IPS DF 6.9 (cell line): Measurements from ENCODE around the gene GNB1.

Source experiments
- DNase-seq: peaks from one replicate; pipeline ENCODE4 v3.0.0-alpha.2; 2013; ENCODE audit warnings: low read depth, low spot score
- H3K27ac ChIP-seq: one replicate; pipeline ENCODE4 v1.5.1; 2013; ENCODE audit warnings: low read length, control low read depth
- H3K27me3 ChIP-seq: 2 replicates; pipeline ENCODE4 v1.6.1; 2013; ENCODE audit warnings: mild to moderate bottlenecking, low read length; ENCODE audit not compliant: control insufficient read depth, insufficient read depth
- H3K36me3 ChIP-seq: 2 replicates; pipeline ENCODE4 v1.6.1; 2013; ENCODE audit warnings: low read length; ENCODE audit not compliant: control insufficient read depth, insufficient read depth
- H3K4me1 ChIP-seq: 2 replicates; pipeline ENCODE4 v1.6.1; 2013; ENCODE audit warnings: low read length; ENCODE audit not compliant: control insufficient read depth, insufficient read depth
- H3K4me3 ChIP-seq: 2 replicates; pipeline ENCODE4 v1.5.1; 2013; ENCODE audit warnings: mild to moderate bottlenecking, low read length
- H3K9me3 ChIP-seq: 2 replicates; pipeline ENCODE4 v1.6.1; 2013; ENCODE audit warnings: low read length, inconsistent platforms; ENCODE audit not compliant: control insufficient read depth, insufficient read depth
- WGBS: extraction: QIAGEN DNeasy Blood & Tissue Kit; methylation state at CpG from one replicate; pipeline ENCODE4 v1.1.7; 2013; ENCODE audit warnings: mixed read lengths, missing lambda C conversion rate; ENCODE audit not compliant: insufficient read length, insufficient coverage; 5-methylcytosine and 5-hydroxymethylcytosine counted together

Gene GNB1

DNA sequence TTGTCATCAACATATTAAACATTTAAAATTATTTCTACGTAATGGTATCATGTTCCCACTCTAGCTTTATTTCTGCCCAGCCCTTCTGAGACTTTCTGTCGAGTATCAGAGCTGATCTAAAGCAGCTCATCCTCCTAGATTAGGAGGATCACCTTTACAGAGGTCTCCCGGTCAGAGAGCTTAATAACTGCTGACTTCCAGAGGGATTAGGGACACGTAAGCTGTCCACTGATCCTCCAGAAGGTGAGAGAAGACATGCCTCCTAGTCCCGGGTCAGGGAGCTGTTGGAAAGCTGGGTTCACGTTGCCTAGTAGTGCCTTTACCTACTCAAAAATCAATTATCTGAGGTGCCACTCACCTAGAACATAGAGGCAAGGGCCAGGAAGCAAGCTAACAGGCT lies 81.4 kb downstream of the GNB1 start:
- no peak overlapping the region for H3K27ac ChIP-seq
- H3K9me3 ChIP-seq, result no peaks in the 10 kb centered on the region
- no peaks in the 10 kb centered on the region for H3K27me3 ChIP-seq
- H3K4me3 ChIP-seq, result no peak overlapping the region
- 100% methylated on average over 1 of the region's 6 CpGs for WGBS
- peaks cover 16% of the 10 kb centered on the region for H3K36me3 ChIP-seq
- no peaks in the 10 kb centered on the region for H3K4me1 ChIP-seq
- no peak for DNase-seq

DNA sequence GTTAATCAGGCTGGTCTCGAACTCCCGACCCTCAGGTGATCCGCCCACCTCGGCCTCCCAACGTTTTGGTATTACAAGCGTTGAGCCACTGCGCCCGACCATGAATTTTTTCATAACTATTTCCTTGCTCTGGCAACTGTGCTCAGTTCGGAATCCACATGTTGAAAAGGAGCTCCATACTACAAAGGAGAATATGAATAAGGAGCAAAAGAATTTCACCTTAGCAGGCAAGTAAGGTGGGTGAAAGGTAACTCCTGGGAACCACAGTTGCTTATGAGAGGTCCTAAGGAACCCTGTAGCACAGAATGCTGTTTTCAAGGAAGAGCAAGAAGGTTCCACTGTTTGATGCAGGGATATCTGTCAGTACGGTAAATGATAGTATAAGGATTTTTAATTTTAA lies 82.7 kb downstream of the GNB1 start:
- Histone ChIP-seq H3K27ac (no peak overlapping the region), H3K9me3 (no peaks in the 10 kb centered on the region), H3K4me3 (no peak overlapping the region), H3K36me3 (peaks cover 22% of the 10 kb centered on the region), H3K27me3 (no peaks in the 10 kb centered on the region), H3K4me1 (no peaks in the 10 kb centered on the region)
- DNase-seq, result no peak
- WGBS, result 100% methylated on average over 1 of the region's 10 CpGs

DNA sequence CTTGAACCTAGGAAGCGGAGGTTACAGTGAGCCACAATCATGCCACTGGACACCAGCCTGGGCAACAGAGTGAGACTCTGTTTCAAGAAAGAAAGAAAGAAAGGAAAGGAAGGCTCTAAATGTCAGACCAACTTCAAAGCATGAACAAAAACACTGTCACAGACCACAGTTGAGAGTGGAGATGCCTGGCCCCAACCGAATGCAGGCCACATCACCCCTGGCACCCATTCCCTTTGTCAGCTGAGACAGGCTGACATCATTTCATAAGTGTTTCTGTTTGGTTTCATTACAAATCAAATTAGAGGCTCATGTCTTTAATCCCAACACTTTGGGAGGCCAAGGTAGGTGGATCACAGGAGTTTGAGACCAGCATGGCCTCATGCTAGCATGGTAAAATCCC lies 84.0 kb downstream of the GNB1 start:
- H3K27me3 ChIP-seq, result no peaks in the 10 kb centered on the region
- no peaks in the 10 kb centered on the region for H3K4me1 ChIP-seq
- H3K4me3 ChIP-seq, result no peak overlapping the region
- WGBS, result no CpG with 5 or more reads among the region's 2 CpGs
- DNase-seq, result no peak
- peaks cover 23% of the 10 kb centered on the region for H3K36me3 ChIP-seq
- no peaks in the 10 kb centered on the region for H3K9me3 ChIP-seq
- no peak overlapping the region for H3K27ac ChIP-seq

DNA sequence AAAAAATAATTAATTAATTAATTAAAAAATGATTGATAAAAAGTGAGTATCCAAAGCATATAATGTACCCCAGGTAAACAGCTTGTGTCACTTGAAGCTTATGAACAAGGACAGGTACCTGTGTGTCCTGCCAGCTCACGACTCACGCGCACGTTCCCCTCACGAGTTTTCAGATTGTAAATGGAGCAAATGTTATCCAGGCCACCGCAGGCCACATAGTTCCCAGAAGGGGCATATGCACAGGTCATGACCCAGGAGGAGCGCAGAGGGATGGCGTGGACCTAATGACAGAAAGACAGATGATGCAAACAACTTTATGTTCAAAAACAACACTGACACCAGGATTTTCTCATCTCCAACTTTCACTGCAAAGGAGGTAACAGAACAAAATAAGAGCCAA lies 86.6 kb downstream of the GNB1 start:
- no peak for DNase-seq
- Histone ChIP-seq H3K27me3 (no peaks in the 10 kb centered on the region), H3K36me3 (peaks cover 26% of the 10 kb centered on the region; the same call in 1 of the 2 replicates), H3K4me1 (no peaks in the 10 kb centered on the region), H3K9me3 (no peaks in the 10 kb centered on the region), H3K4me3 (no peak overlapping the region), H3K27ac (no peak overlapping the region)
- no CpG with 5 or more reads among the region's 8 CpGs for WGBS

DNA sequence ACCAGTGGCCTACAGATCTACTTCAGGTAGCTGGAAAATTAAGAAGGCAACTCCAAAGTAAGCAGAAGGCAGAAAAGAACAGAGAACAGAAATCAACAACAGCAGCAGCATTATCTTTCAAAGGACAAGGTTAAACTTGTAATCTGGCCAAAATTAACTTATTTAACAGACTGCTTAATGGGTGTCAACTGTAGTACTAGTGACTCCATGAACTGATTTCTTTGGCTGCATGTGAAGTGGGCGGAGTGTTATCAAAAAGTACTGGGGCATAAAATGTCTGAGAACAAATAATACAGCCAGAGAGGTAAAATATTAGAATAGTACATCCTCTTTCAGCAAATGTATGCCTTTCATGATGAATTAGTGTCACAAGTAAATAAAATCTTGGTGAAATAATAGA lies 88.0 kb downstream of the GNB1 start:
- no peak for DNase-seq
- Histone ChIP-seq H3K4me1 (no peaks in the 10 kb centered on the region), H3K27ac (no peak overlapping the region), H3K27me3 (no peaks in the 10 kb centered on the region), H3K36me3 (peaks cover 33% of the 10 kb centered on the region; the same call in 1 of the 2 replicates), H3K9me3 (no peaks in the 10 kb centered on the region), H3K4me3 (no peak overlapping the region)
- WGBS, result no CpG with 5 or more reads among the region's 1 CpG

DNA sequence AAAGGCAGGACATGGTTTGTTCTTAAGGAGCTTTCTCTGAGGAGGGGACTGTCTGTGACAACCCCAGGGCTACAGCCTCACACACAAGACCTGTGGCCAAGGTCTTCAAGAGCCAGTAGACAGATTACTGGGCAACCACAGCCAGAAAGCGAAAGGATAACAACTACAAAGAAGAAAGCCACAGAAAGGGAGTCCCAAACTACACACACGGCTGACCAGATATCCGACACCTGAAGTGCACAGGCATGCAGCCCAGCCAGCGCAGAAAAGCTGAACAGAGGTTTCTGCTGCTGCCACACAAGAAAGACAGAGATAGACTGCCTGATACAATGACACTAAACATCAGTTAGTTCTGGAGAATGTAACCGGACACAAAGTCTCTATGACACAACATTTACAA lies 91.2 kb downstream of the GNB1 start:
- Histone ChIP-seq H3K36me3 (peaks cover 28% of the 10 kb centered on the region; the same call in 1 of the 2 replicates), H3K4me3 (no peak overlapping the region), H3K9me3 (no peaks in the 10 kb centered on the region), H3K4me1 (no peaks in the 10 kb centered on the region), H3K27ac (no peak overlapping the region), H3K27me3 (no peaks in the 10 kb centered on the region)
- WGBS, result no CpG with 5 or more reads among the region's 5 CpGs
- DNase-seq, result no peak

DNA sequence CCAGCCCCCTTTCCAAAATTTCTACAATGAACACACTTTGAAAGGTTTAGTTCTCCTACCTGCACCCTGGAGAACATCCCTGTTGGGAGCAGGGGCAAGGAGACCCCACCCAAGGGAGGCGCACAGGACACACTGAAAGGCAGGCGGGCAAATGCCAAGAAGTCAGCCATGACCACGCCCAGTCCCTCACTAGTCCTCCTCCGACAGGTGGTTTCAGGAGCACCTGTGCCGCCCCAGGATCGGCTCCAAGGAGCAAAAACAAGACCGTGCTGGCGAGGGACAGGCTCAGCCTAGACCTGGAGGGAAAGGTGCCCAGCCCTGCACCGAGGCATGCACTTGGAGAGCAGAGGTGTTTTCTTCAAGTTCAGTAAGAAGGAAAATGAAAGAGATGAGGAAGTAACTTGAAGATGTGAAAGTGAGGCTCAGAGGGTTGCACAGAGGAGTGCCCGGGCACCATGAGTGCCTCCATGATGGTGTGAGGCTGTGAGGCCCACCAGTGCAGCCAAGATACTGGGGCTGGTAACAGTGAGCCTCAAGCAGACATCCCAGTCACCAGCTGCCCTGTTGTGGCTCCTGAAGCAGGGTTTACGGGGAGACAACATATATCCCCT lies 93.1 kb downstream of the GNB1 start:
- Histone ChIP-seq H3K4me1 (no peaks in the 10 kb centered on the region), H3K4me3 (no peak overlapping the region), H3K27me3 (no peaks in the 10 kb centered on the region), H3K9me3 (no peaks in the 10 kb centered on the region), H3K36me3 (peaks cover 27% of the 10 kb centered on the region), H3K27ac (no peak overlapping the region)
- no peak for DNase-seq
- WGBS, result no CpG with 5 or more reads among the region's 11 CpGs

DNA sequence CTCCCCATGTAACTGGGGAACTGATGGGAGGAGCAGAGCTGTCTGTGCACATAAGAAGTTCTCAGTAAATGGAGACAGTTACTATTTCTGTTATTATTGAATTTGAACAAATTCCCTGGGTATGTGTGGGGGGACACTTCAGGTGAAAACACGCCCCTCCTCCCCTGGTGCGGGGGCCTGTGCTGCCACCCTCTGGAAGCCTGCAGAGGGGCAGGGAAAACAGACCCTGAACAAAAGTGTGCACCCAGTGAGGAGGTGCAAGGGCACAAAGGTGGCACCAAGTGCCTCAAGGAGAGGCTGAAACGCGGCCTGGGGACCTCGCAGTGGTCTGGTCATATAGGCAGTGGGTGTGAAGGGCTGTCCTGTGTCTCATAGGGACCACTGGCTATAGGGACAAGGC lies 94.4 kb downstream of the GNB1 start:
- H3K27me3 ChIP-seq, result no peaks in the 10 kb centered on the region
- WGBS, result no CpG with 5 or more reads among the region's 5 CpGs
- DNase-seq, result no peak
- no peaks in the 10 kb centered on the region for H3K4me1 ChIP-seq
- no peak overlapping the region for H3K27ac ChIP-seq
- H3K4me3 ChIP-seq, result no peak overlapping the region
- H3K36me3 ChIP-seq, result peaks cover 28% of the 10 kb centered on the region
- no peaks in the 10 kb centered on the region for H3K9me3 ChIP-seq

DNA sequence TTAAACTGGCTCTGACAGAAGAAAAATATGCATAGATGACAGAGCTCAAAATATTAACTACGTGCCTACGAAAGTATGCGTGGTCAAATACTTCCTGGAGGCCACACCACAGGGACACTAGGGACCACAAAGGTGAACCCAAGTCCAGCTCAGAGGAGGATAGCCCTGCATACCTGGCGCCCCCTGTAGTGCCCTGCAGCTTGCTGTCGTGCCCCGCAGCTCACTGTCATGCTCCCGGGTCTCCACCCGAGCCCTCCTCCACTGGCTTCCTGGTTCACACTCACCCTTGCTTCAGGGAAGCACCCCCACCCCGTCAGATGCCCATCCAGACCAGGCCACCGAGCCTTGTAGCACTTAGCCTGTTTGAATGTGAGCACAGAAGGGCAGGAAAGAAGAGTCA lies 95.9 kb downstream of the GNB1 start:
- H3K27me3 ChIP-seq, result no peaks in the 10 kb centered on the region
- no peaks in the 10 kb centered on the region for H3K9me3 ChIP-seq
- no peaks in the 10 kb centered on the region for H3K4me1 ChIP-seq
- H3K27ac ChIP-seq, result no peak overlapping the region
- H3K36me3 ChIP-seq, result peaks cover 37% of the 10 kb centered on the region
- WGBS, result no CpG with 5 or more reads among the region's 10 CpGs
- DNase-seq, result no peak
- no peak overlapping the region for H3K4me3 ChIP-seq

DNA sequence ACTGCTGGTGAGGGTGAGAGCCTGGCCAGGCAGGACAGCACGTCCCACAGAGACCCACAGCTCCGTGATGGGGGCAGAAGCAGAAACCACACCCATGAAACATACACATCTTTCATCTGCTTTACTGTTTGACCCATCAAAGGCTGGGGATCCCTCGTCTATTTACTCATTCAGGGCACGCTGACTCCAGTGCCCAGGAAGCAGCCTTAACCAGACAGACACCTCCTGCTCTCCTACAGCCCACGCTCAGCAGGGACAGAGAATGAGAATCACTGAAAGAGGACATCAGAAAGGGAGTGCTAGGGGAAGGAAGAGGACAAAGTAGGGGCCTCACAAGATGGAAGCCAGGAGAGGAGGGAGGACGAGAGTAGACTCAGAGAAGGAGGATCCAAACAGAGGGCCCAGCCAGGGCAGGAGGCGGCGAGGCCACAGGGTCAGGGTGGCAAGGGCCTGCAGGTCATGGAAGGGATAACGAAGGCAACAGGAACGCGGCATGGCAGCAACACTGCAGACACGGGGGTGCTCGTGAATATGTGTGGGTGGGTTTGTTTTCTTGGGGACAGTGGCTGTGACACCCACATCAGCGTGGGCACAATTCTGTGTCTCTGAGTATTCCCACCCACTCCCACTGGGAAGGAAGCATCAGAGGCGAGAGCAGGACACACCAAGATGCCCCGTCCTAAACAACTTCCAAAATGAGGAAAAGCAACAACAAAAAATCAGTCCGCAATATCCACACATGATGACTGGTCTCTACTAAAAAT lies 97.2 kb downstream of the GNB1 start:
- H3K27me3 ChIP-seq, result no peaks in the 10 kb centered on the region
- H3K9me3 ChIP-seq, result no peaks in the 10 kb centered on the region
- no peak for DNase-seq
- WGBS, result no CpG with 5 or more reads among the region's 17 CpGs
- peaks cover 38% of the 10 kb centered on the region for H3K36me3 ChIP-seq
- no peak overlapping the region for H3K4me3 ChIP-seq
- no peak overlapping the region for H3K27ac ChIP-seq
- H3K4me1 ChIP-seq, result no peaks in the 10 kb centered on the region
